WI38 (cell line): Measurements from ENCODE around the gene TDRD10.
A peak's percentile ranks its signal among the peaks of the same experiment; 100 is the strongest.

ENCODE experiments used
- H3K4me3 ChIP-seq: 2 replicates; pipeline ENCODE4 v1.5.1; 2011; ENCODE audit warnings: low read depth, mild to moderate bottlenecking, control low read depth, low read length
- TF ChIP-seq, protein P1 (sequence below): IDR thresholded peaks from 2 replicates; pipeline ENCODE4 v1.5.1; 2012; ENCODE audit warnings: low read depth, mild to moderate bottlenecking, control low read depth, low read length

TDRD10 gene

DNA sequence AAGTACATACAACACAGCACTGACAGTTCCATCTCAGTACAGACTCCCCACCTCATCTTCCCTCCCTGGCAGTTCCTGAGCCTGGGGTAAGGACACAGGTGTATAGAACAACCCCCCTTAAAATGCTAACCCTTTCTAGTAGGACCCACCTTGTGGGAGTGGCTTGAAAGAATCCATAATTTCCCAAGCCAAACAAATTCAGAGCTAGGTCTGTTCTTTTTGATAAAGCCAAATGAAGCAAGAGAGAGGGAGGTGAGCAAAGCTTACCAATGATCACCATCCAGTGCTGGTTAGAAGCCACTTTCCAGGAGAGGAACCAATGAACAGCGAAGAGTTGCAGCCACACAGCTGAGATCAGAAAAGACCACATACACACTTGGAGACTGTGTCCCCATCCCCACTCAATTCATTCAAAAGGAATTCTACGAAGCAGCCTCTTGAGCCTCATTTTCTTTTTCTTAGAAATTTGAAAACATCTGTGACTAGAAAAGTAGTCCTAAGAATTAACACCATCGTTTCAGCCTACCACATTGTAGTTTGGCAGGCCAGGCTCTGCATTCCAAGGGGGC lies 47.3 kb downstream of the TDRD10 start:
- H3K4me3 ChIP-seq: no peak overlapping the region
- TF ChIP-seq, protein P1, sequence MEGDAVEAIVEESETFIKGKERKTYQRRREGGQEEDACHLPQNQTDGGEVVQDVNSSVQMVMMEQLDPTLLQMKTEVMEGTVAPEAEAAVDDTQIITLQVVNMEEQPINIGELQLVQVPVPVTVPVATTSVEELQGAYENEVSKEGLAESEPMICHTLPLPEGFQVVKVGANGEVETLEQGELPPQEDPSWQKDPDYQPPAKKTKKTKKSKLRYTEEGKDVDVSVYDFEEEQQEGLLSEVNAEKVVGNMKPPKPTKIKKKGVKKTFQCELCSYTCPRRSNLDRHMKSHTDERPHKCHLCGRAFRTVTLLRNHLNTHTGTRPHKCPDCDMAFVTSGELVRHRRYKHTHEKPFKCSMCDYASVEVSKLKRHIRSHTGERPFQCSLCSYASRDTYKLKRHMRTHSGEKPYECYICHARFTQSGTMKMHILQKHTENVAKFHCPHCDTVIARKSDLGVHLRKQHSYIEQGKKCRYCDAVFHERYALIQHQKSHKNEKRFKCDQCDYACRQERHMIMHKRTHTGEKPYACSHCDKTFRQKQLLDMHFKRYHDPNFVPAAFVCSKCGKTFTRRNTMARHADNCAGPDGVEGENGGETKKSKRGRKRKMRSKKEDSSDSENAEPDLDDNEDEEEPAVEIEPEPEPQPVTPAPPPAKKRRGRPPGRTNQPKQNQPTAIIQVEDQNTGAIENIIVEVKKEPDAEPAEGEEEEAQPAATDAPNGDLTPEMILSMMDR: no peak

DNA sequence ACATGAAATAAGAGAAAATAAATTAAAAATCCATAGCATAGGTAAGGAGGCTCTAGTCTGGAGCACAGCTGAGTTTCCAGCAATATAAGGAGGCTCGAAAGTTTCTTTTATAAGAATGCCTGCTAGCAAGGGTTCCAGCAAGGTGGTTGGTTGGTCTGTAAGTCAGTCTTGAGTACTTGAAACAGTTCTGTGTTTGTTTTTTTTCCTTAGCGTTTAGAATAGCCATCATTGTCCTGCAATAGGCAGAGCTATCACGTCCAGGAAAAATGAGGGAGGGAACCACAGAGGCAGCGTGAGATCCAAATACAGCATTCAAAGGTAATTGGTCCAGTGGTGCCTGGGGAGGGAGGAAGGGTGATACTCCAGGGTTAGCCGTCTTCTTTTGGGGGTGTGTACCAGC lies 48.1 kb downstream of the TDRD10 start:
- TF ChIP-seq, protein P1: no peak
- no peak overlapping the region for H3K4me3 ChIP-seq

DNA sequence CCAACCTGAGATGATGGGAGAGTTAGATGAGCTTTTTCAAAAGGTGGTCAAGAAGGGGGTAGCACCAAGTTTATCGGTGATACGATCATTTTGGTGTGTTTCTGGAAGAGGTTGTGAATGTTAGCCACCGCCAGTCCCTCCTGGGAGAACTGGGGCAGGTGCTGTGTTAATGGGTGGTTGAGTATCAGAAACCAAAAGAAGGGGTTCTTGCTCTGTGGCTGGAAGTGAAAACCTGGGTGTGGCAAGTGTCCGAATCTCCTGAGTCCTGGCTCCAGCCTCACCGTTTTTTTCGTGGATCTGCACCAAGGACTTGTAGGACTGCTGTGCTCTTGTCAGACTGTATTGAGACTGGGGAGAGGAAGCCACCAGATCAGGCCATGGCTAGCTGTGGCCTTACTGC lies 48.6 kb downstream of the TDRD10 start:
- no peak overlapping the region for H3K4me3 ChIP-seq
- TF ChIP-seq, protein P1: no peak

DNA sequence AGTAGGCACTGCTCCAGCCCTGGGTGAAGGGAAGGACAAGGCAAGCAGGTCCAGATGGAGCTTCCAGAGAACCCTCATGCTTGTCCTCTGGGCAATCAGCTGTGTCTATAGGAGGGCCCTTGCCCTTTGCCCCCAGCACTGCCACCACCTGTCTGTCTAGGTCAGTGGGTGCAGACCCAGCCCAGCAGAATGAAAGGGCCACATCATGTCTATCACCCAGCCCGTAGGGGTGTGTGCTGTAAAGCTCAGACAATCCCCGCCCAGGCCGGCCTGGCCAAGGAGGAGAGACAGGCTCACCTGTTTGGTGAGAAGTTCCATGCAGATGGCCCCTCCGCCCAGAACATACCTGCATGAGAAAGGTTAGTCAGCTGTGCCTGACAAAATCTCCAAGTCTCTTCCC lies 49.5 kb downstream of the TDRD10 start:
- H3K4me3 ChIP-seq: no peak overlapping the region
- TF ChIP-seq, protein P1: no peak

DNA sequence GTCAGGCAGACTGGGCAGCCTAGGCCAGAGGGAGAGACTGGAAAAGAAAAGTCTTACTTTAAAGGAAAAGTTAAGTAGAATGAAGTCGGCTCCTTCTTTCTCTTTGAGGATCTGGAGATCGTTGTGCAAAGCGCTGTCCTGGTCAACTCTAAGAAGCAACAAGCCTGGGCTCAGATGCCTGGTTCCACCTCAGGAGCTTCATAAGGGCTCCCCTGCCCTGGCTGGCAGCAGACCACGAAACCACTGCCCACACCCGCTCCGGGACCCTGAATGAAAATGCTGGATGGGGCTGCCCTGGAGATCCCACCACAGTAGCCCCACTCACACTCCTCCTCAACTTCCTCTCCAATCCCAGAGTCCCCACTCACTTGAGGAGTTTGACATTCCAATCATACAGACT lies 50.0 kb downstream of the TDRD10 start:
- no peak overlapping the region for H3K4me3 ChIP-seq
- TF ChIP-seq, protein P1: no peak

DNA sequence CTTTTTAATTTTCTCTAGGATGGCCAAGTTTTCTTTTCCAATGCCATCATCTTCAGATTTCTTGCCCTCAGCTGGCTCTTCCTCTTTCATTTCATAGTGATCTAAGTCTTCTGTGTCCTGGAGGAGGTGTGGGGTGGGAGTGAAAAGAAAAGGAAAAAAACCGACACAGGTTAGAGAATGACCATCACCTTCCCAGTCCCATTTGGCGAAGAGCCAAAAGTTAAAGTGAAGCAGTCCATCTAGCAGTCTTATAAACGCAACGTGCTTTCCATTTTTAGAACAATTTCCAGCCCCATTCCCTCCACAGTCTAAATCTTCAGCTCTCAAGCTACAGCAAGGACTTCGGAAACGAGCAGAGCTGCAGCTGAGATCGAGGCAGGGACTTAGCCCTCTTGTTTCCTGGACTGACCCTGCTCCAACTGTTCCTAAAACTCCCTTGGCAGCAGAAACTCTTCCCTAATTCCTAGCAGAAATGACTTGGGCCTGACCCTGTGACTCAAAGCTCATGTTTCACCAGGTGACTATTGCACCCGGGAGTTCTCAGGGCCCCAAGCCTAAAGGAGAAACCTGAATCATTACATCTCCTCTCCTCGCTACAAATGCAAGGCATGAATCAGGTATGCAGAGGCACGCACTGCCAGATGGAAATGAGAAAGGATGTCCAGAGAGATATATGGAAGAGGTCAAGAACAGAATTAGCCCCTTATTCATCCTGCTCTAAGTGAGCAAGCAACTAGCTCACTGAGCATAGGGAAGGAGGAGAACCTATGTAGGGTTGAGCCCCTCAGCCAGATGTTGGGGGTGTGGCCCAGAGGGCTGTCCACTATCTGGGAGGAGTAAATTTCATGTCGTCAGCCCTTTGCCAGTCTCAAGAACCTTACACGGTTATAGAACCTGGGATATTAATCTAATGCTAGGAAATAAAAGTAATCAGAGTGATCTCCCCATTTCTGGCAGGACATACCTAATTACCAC lies 51.3 kb downstream of the TDRD10 start:
- H3K4me3 ChIP-seq: no peak overlapping the region
- TF ChIP-seq, protein P1: no peak

DNA sequence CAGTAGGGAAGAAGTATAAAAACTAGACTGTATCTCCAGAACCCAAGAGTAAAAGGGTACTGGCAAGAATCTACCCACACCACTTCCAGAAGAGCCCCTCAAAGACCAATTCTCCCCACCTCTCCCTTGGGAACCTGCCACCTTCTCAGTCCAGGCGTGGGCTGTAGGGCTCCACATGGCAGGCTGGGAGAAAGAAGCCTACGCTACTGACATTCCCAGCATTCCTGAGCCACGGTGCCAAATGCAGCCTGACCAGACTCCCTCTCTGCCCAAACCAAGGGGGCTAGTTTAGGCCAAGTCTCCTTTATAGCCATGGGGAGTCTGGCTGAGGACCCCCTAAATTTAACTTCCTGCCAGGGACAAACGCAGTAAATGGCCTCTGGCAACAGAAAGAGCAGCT lies 54.4 kb downstream of the TDRD10 start:
- TF ChIP-seq, protein P1: no peak
- peak overlapping the region; percentile 76 for H3K4me3 ChIP-seq
